ENCODE data around the gene ARHGDIA. TPM values are rescaled to one million over a fixed set of nuclear protein-coding genes. Genes with fewer than 3 reads are reported as not detected.

ARHGDIA gene
- total RNA-seq, 4 donors from 2014 or later: 31.2 to 350 (median 55.1) TPM

- H3K4me1 ChIP-seq: peaks cover 0 to 4% of the 10 kb centered on the region in 2 donors
- no peaks in the 10 kb centered on the region for H3K27me3 ChIP-seq
- no peak overlapping the region for H3K4me3 ChIP-seq
- intact Hi-C loops (cut with DNase I; ENCODE audit: low total_unique reads): no loop called here
- TF ChIP-seq CTCF (IDR thresholded peaks at IDR 0.05) (no peak), POLR2A (IDR thresholded peaks at IDR 0.05) (no peak)
- H3K27ac ChIP-seq: no peak overlapping the region
- no peaks in the 10 kb centered on the region for H3K9me3 ChIP-seq
- no peak for DNase-seq
- H3K36me3 ChIP-seq: no peaks in the 10 kb centered on the region
These were observed 41.3 kb downstream of the ARHGDIA start for GRCh38 chr17:81829858-81830257.

GRCh38 chr17:81828656-81829055, 42.5 kb downstream of the ARHGDIA start:
- Histone ChIP-seq H3K9me3 (no peaks in the 10 kb centered on the region), H3K27me3 (no peaks in the 10 kb centered on the region), H3K27ac (no peak overlapping the region), H3K4me1 (peaks cover 0 to 4% of the 10 kb centered on the region in 2 donors), H3K4me3 (no peak overlapping the region), H3K36me3 (no peaks in the 10 kb centered on the region)
- intact Hi-C loops (cut with DNase I; ENCODE audit: low total_unique reads): no loop called here
- TF ChIP-seq POLR2A (IDR thresholded peaks at IDR 0.05): no peak
- TF ChIP-seq CTCF (IDR thresholded peaks at IDR 0.05): no peak
- DNase-seq: no peak

DNA sequence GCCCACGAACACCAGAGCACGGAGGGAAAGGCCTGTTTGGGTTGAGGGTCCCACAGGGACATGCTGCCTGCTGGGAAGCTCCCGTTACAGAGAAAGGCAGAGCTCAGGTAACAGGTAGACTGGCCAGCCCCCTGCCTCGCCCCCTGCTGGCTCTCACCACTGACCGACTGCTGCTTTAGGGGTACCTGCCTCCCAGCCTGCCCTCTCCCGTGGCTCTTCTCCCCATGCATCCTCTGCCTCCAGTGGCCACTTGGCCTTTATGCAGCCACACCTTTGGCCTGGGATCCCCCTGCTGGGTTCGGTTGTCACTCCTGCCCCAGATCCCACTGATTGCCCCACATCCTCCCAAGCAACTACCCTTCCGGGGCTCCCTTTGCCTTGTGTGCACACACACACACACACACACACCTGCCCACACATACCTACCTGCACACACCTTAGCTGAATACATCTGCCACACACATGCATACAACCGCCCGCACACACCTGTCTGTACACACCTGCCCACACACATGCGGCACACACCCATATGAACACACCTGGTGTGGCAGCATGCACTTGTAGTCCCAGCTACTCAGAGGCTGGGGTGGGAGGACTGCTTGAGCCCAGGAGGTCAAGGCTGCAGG, 45.2 kb downstream of the ARHGDIA start:
- TF ChIP-seq CTCF (IDR thresholded peaks at IDR 0.05) (no peak), POLR2A (IDR thresholded peaks at IDR 0.05) (no peak)
- no peaks in the 10 kb centered on the region for H3K4me1 ChIP-seq
- H3K27ac ChIP-seq: no peak overlapping the region
- no peaks in the 10 kb centered on the region for H3K27me3 ChIP-seq
- H3K36me3 ChIP-seq: no peaks in the 10 kb centered on the region
- H3K9me3 ChIP-seq: no peaks in the 10 kb centered on the region
- intact Hi-C loops (cut with DNase I; ENCODE audit: low total_unique reads): no loop called here
- DNase-seq: no peak
- no peak overlapping the region for H3K4me3 ChIP-seq

GRCh38 chr17:81824595-81824994, 46.5 kb downstream of the ARHGDIA start:
- H3K27me3 ChIP-seq: no peaks in the 10 kb centered on the region
- intact Hi-C loops (cut with DNase I; ENCODE audit: low total_unique reads): no loop called here
- no peaks in the 10 kb centered on the region for H3K4me1 ChIP-seq
- H3K36me3 ChIP-seq: no peaks in the 10 kb centered on the region
- no peaks in the 10 kb centered on the region for H3K9me3 ChIP-seq
- no peak overlapping the region for H3K27ac ChIP-seq
- DNase-seq: no peak
- no peak overlapping the region for H3K4me3 ChIP-seq
- TF ChIP-seq CTCF (IDR thresholded peaks at IDR 0.05) (no peak), POLR2A (IDR thresholded peaks at IDR 0.05) (no peak)

DNA sequence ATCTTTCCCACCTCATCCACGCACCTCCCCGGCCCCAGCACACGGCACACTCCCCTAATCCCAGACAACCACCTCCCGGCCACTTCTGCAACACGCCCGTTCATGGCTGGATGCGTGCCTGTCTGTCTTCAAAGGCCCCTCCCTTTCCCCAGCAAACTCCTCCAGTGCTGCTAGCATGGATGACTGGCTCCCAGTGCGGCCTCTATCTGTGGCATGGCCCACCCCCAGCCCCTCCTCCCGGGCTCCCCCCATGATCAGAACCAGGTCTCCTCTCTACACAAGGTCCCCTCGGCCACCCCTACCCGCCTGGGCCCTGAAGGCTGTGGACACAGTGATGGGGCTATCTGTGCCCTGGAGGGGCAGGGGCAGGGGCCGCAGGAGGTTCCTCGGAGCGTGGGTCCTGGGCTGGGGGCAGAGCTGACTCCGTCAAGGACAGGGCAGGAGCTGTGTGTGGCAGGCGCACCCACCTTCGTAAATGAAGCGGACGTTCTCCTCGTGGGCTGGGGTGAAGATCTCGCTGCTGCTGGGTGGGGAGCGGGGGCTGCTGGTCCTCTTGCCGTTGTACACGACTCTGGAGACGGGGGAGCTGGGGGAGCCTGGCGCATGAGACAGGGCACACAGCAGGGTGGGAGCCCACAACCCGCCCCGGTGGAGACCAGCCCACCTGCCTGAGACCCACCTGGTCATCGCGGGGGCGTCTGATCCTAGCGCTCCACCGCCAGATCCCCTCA, 47.2 kb downstream of the ARHGDIA start:
- DNase-seq: no peak
- Histone ChIP-seq H3K36me3 (no peaks in the 10 kb centered on the region), H3K4me3 (no peak overlapping the region), H3K27me3 (no peaks in the 10 kb centered on the region), H3K27ac (no peak overlapping the region), H3K4me1 (no peaks in the 10 kb centered on the region), H3K9me3 (no peaks in the 10 kb centered on the region)
- TF ChIP-seq CTCF (IDR thresholded peaks at IDR 0.05) (no peak), POLR2A (IDR thresholded peaks at IDR 0.05) (no peak)
- intact Hi-C loops (cut with DNase I; ENCODE audit: low total_unique reads): no loop called here
